GM12872 (cell line): ENCODE measurements around the gene MYH7B.

Experiments used
- TF ChIP-seq, protein P1 (sequence below): IDR thresholded peaks from 3 replicates; pipeline ENCODE4 v1.5.1; 2011; ENCODE audit warnings: low read depth, mild to moderate bottlenecking, low read length, moderate library complexity; ENCODE audit not compliant: insufficient read depth

MYH7B gene

DNA sequence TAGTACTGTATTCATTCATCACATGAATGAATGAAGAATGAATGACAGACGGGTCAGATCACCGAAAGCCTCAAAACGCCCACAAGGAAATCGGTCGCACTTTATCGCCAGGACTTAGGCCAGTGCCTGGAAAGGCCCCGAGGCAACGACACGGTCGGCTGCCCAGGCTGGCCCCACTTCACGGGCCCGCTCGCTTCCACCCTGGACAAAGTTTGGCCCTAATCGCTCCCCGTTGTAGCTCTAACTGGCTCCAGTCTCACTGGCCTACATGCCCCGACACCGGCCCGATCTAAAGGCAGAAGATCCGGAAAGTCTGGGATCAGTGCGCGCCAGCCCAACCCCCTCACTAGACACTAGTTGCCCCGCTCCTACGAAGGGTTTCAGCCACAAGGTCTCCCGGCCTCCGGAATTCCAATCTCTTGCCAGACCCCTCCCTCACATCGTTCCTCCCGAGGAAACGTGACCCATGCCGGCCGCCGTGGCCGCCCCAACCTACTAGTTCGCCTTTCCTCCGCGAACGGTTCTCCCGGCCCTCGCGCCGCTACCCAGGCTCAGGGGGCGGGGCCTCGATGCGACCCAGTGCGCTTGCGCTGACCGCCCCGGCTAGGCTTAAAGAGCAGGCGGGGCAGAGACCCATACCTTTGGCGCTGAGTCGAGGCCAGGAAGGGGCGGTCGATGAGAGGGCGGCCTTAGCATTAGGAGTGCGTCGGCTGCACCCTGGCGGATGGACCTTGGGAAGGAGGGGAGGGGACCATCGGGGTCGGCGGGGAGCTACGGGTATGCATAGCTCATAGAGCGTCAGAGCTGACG lies at the start of gene MYH7B, which contains the start of gene GSS:
MYH7B (plus strand) TSS at position 638 of the 810 bp plus-strand sequence. CDS start 22,138 bp downstream, outside the sequence.
GSS (minus strand) TSS at position 576 of the 810 bp plus-strand sequence. CDS start 3,954 bp downstream, outside the sequence.
- TF ChIP-seq, protein P1, sequence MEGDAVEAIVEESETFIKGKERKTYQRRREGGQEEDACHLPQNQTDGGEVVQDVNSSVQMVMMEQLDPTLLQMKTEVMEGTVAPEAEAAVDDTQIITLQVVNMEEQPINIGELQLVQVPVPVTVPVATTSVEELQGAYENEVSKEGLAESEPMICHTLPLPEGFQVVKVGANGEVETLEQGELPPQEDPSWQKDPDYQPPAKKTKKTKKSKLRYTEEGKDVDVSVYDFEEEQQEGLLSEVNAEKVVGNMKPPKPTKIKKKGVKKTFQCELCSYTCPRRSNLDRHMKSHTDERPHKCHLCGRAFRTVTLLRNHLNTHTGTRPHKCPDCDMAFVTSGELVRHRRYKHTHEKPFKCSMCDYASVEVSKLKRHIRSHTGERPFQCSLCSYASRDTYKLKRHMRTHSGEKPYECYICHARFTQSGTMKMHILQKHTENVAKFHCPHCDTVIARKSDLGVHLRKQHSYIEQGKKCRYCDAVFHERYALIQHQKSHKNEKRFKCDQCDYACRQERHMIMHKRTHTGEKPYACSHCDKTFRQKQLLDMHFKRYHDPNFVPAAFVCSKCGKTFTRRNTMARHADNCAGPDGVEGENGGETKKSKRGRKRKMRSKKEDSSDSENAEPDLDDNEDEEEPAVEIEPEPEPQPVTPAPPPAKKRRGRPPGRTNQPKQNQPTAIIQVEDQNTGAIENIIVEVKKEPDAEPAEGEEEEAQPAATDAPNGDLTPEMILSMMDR = peak; percentile 44; the same call in 2 of the 3 replicates

DNA sequence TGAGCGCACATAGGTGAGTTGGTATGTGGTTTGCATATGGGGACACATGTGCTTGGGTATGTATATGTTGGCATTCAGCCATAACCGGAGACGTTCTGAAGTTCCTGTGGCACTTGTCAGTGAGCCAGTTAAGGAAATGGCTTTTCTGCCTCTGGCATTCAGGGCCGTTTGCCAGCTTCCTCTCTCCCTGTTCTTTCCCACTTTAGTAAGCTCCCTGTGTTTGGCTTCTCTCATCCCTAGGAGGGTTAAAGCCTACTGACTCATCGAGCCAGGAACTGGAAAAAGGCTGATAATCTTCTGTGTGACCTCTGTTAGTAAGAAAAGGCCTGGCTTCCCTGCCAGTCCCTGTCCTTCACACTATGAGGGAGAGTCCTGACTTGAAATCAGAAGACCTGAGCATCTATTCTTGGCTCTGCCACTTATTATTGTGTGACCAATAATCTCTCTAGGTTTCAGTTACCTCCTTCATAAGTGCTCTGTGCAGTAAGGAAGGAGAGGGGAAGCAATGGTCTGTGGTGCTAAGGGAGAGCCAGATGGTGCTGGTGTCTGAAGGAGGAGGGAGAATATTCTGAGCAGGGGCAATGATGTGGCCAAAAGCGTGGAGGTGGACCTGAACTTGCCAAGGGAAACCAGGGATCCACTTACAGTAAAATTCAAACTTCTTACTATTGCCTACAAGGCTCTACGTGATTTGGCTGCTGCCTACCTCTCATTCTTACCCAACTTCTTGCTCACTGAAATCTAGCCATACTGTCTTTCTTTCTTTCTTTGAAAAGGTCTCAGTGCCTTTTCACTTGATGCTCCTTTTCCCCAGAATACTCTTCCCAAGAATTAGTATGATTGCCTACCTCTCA lies 47.8 kb upstream of the MYH7B start:
- TF ChIP-seq, protein P1 = no peak

DNA sequence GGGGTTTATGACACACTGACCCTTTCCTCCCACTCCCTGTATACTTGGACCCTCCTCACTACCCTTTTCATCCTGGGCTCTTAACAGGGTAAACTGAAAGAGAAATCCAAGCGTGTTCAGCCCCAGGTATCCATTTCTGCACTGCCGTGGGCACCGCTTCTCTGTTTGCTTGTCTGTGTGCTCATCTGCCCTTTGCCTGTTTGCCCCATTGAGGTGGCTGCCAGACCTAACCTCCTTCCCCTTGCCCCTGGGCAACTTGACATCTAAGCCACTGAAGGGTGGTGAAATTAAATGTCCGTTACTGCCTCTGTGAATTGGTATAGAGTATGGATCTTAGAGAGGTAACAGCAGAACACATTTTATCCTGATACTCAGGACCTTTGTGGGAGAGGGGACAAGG lies 40.5 kb upstream of the MYH7B start:
- TF ChIP-seq, protein P1 = no peak

DNA sequence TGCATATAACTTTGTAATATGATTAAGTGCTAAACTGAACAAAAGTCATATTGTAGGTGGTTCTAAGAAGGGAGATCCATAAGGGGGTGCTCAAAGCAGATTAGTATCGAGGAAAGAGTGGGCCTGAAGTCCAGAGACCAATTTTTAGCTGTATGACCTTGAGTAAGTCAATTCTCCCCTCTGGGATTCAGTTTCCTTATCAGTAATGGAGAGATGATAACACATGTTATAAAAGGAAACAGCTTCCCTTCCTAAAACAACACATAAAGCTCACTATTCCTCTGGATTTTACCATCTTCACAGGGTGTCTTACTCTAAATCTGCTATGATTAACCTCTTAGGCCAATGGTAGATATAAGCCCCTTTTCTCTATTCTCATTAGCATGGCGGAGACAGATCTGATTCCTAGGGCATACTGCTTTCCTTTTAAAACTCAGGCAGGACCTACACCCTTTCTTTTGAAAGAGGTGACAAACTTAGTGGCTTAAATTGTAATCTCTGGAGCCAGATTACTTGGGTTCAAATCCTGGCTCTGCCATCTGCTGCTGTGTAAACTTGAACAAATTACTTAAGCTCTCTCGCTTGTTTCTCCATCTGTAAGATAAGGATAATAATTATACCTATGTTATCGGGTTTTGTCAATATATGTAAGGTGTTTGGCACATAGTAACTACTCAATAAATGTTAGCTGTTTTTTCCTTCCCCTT lies 39.8 kb upstream of the MYH7B start:
- TF ChIP-seq, protein P1 = no peak

DNA sequence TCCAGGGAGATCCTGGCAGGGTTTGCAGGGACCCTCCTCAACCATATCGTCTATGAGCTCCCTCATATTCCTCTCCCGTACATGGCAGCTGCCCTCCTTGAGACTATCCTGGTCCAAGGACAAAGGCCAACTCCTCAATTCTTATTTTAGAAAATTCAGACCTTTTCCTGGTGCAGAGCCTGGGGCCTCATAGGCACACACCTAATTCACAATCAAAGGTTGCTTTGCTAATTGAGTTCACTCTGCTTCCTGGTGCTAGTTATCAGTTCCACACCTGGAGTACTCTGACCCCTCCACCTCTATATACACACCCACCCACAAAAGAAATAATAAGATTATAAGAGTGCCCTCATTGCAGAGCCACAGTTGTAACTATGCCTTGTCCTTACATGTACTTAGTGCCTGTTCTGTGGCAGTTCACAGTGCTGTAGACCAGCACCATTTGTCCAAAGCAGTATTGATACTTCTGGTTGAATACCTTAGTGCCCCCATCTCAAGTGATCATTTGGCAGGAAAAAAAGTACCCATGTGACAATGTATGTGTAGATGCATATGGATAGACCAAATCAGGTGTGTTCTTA lies 38.8 kb upstream of the MYH7B start:
- TF ChIP-seq, protein P1 = no peak

DNA sequence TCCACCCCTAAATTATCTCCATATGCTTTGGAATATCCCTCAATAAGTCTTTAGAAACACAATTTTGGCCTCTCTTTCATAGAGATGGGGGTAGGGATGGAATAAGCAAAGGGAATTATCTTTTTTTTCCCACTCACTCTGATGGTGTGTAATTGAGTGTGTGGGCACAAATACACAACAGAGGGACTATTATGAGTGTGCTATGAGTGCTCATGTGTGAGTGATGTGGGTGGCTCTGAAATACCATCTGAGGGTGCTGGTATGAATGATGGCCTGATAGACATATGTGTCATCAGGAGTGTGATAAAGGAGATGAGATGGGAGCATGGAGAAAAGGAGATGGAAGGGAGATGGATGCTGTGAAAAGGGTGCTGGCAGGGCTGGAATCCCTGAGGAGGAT lies 35.6 kb upstream of the MYH7B start:
- TF ChIP-seq, protein P1 = no peak
